Measurements from ENCODE around the gene B3GNT9.

DNA sequence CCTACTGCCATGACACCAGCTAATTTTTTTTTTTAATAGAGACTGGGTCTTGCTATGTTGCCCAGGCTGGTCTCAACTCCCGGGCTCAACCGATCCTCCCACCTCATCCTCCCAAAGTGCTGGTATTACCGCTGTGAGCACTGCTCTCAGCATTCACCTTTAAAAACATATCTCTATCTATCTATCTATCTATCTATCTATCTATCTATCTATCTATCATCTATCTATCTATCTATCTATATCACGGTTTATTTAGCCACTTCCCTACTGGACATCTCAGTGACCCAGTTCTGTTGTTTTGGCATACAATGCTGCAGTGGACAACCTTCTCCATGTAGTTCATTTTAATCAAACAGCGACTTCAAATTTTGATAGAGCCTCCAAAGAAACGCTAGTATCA is 42.3 kb downstream of the B3GNT9 start:
- TF ChIP-seq HDGF (IDR thresholded peaks at IDR 0.05; ENCODE audit: borderline replicate concordance) (no peak), FOXK2 (IDR thresholded peaks at IDR 0.05) (no peak), FOXM1 (IDR thresholded peaks at IDR 0.05; ENCODE audit: borderline replicate concordance) (no peak), NFRKB (IDR thresholded peaks at IDR 0.05) (no peak), BHLHE40 (IDR thresholded peaks at IDR 0.05; ENCODE audit: borderline replicate concordance) (no peak), ARNT (IDR thresholded peaks at IDR 0.05) (no peak), PKNOX1 (IDR thresholded peaks at IDR 0.05) (no peak), SUZ12 (IDR thresholded peaks at IDR 0.05) (no peak), ELF4 (IDR thresholded peaks at IDR 0.05) (no peak), TARDBP (IDR thresholded peaks at IDR 0.05) (no peak)
